Sigmoid colon (tissue), 7 donors: ENCODE results near the gene RCL1. TPM values are rescaled to one million over a fixed set of nuclear protein-coding genes. Genes with fewer than 3 reads are reported as not detected.

Source experiments
- DNase-seq: peaks from one replicate; pipeline ENCODE4 v3.0.0-alpha.2; 2019
- H3K27ac ChIP-seq, 4 donors: fragments of 200-600 bp; sonication (generic); one replicate each; pipeline ENCODE4 v1.5.1; 2016 to 2019; ENCODE audit warnings: mild to moderate bottlenecking in 1 of 4
- H3K27me3 ChIP-seq, 3 donors: fragments of 200-600 bp; sonication (generic); one replicate each; pipeline ENCODE4 v1.5.1; 2019; ENCODE audit warnings: mild to moderate bottlenecking in 1 of 3
- H3K36me3 ChIP-seq, 4 donors: fragments of 200-600 bp; sonication (generic); one replicate each; pipeline ENCODE4 v1.5.1; 2016 to 2019
- H3K4me1 ChIP-seq, 4 donors: fragments of 200-600 bp; sonication (generic); one replicate each; pipeline ENCODE4 v1.5.1; 2017 to 2019
- H3K4me3 ChIP-seq, 4 donors: fragments of 200-600 bp; sonication (generic); one replicate each; pipeline ENCODE4 v1.5.1; 2017 to 2019; ENCODE audit warnings: mild to moderate bottlenecking in 2 of 4, moderate library complexity in 1 of 4
- H3K9me3 ChIP-seq, 4 donors: fragments of 200-600 bp in 3 of 4; sonication (generic) in 3 of 4; one replicate each; pipeline versions ENCODE4 v1.5.1 to v1.6.1; 2013 to 2019
- CTCF ChIP-seq, 4 experiments: fragments of 450-650 bp in 3 of 4; fragments of 200-600 bp in 1 of 4; IDR thresholded peaks; one replicate each; pipeline ENCODE4 v1.5.1; 2016 to 2019; ENCODE audit warnings: antibody characterized with exemption in 4 of 4, mild to moderate bottlenecking in 3 of 4, moderate library complexity in 2 of 4
- EP300 ChIP-seq, 4 donors: sonication (generic); formaldehyde crosslinking; IDR thresholded peaks; one replicate each; pipeline ENCODE4 v1.6.1; 2017; ENCODE audit warnings: antibody characterized with exemption in 4 of 4
- POLR2A ChIP-seq, 2 donors: fragments of 450-650 bp; IDR thresholded peaks; one replicate each; pipeline ENCODE4 v1.6.1; 2016; ENCODE audit warnings: antibody characterized with exemption in 2 of 2, mild to moderate bottlenecking in 2 of 2, moderate library complexity in 2 of 2
- POLR2AphosphoS5 ChIP-seq, 4 donors: sonication (generic); formaldehyde crosslinking; IDR thresholded peaks; one replicate each; pipeline ENCODE4 v1.6.1; 2017; ENCODE audit warnings: antibody characterized with exemption in 4 of 4
- WGBS, 2 donors: extraction: QIAGEN DNeasy Blood & Tissue Kit; methylation state at CpG; one replicate each; pipeline ENCODE4 v1.1.7; 2013; 5-methylcytosine and 5-hydroxymethylcytosine counted together
- intact Hi-C: fragments of 100-400 bp; cut with DNase I; formaldehyde crosslinking; loops from one replicate; pipeline ENCODE4 v1.15.1; 2023
- polyA plus RNA-seq, 3 donors: library from polyadenylated mRNA; stranded (reverse); fragments of 200-250 nt; gene quantifications; one replicate each; pipeline ENCODE4 v1.2.3, GENCODE V29; 2013
- total RNA-seq, 4 donors: library from RNA; depleted of rRNA; stranded (reverse); fragments of >200 nt; gene quantifications; one replicate each; pipeline ENCODE4 v1.1.0, GENCODE V29; 2016
- donor health status: healthy with polysubstance abuse.
- donor health status: Bipolar disorder and iron deficiency.
- donor health status: healthy.

The RCL1 gene
- total and polyA plus RNA-seq, 7 donors: 5.1 to 24.1 (median 19.7) TPM

- H3K4me1 ChIP-seq: no peaks in the 10 kb centered on the region
- intact Hi-C loops: no loop called here
These were observed 73.7 kb downstream of the RCL1 start for GRCh38 chr9:4866239-4866969.

GRCh38 chr9:4873066-4873465 is 80.3 kb downstream of the RCL1 start:
- Histone ChIP-seq H3K4me1 (no peaks in the 10 kb centered on the region), H3K27ac (no peak overlapping the region), H3K36me3 (peaks cover 0 to 4% (median 0%) of the 10 kb centered on the region in 4 donors), H3K27me3 (no peaks in the 10 kb centered on the region), H3K9me3 (no peaks in the 10 kb centered on the region), H3K4me3 (no peak overlapping the region)
- no peak for DNase-seq
- WGBS, 2 donors: 95 to 96% methylated on average over 4 of the region's 4 CpGs
- intact Hi-C loops: no loop called here
- no peak for TF ChIP-seq POLR2AphosphoS5 (IDR thresholded peaks at IDR 0.05)
- TF ChIP-seq CTCF (IDR thresholded peaks at IDR 0.05): no peak
- no peak for TF ChIP-seq EP300 (IDR thresholded peaks at IDR 0.05)
- TF ChIP-seq POLR2A (IDR thresholded peaks at IDR 0.05): no peak

More at GRCh38 chr9:4866239-4866969, 73.7 kb downstream of the RCL1 start:
- H3K27ac ChIP-seq: no peak overlapping the region
- WGBS, 2 donors: 95 to 96% methylated on average over 6 of the region's 6 CpGs
- no peak for DNase-seq
- TF ChIP-seq CTCF (IDR thresholded peaks at IDR 0.05) (no peak), POLR2AphosphoS5 (IDR thresholded peaks at IDR 0.05) (no peak), EP300 (IDR thresholded peaks at IDR 0.05) (no peak), POLR2A (IDR thresholded peaks at IDR 0.05) (no peak)
- H3K9me3 ChIP-seq: no peaks in the 10 kb centered on the region
- no peaks in the 10 kb centered on the region for H3K36me3 ChIP-seq
- H3K27me3 ChIP-seq: no peaks in the 10 kb centered on the region
- no peak overlapping the region for H3K4me3 ChIP-seq

- Histone ChIP-seq H3K4me1 (no peaks in the 10 kb centered on the region), H3K27me3 (no peaks in the 10 kb centered on the region), H3K9me3 (no peaks in the 10 kb centered on the region), H3K36me3 (peaks cover 0 to 4% (median 0%) of the 10 kb centered on the region in 4 donors), H3K27ac (no peak overlapping the region), H3K4me3 (no peak overlapping the region)
- TF ChIP-seq POLR2A (IDR thresholded peaks at IDR 0.05): no peak
- no peak for TF ChIP-seq CTCF (IDR thresholded peaks at IDR 0.05)
- TF ChIP-seq POLR2AphosphoS5 (IDR thresholded peaks at IDR 0.05): no peak
- no peak for TF ChIP-seq EP300 (IDR thresholded peaks at IDR 0.05)
- intact Hi-C loops: no loop called here
- WGBS, 2 donors: 98 to 100% methylated on average over 4 of the region's 4 CpGs
- DNase-seq: no peak
These were observed 82.8 kb downstream of the RCL1 start for GRCh38 chr9:4875559-4875958.

GRCh38 chr9:4879115-4879558 is 86.4 kb downstream of the RCL1 start:
- DNase-seq: no peak
- Histone ChIP-seq H3K4me3 (no peak overlapping the region), H3K9me3 (no peaks in the 10 kb centered on the region), H3K36me3 (peaks cover 0 to 4% (median 0%) of the 10 kb centered on the region in 4 donors), H3K27ac (no peak overlapping the region), H3K4me1 (no peaks in the 10 kb centered on the region), H3K27me3 (no peaks in the 10 kb centered on the region)
- intact Hi-C loops: no loop called here
- TF ChIP-seq CTCF (IDR thresholded peaks at IDR 0.05) (no peak), POLR2A (IDR thresholded peaks at IDR 0.05) (no peak), POLR2AphosphoS5 (IDR thresholded peaks at IDR 0.05) (no peak), EP300 (IDR thresholded peaks at IDR 0.05) (no peak)
- WGBS, 2 donors: 99% methylated on average over 3 of the region's 3 CpGs
